ENCODE data around the gene GRID1.

The GRID1 gene

GRCh38 chr10:86047588-86047987 lies 319.0 kb downstream of the GRID1 start (continued):
- no peak for TF ChIP-seq ZNF521 (tag by site-specific recombination; IDR thresholded peaks at IDR 0.05)
- no peak for TF ChIP-seq ZNF266 (tag by site-specific recombination; IDR thresholded peaks at IDR 0.05; ENCODE audit: low read depth)
- no peak for TF ChIP-seq ZNF37A (tag by site-specific recombination; IDR thresholded peaks at IDR 0.05)
- no peak for TF ChIP-seq ZFP41 (tag by site-specific recombination; IDR thresholded peaks at IDR 0.05; ENCODE audit: borderline replicate concordance)

- Histone ChIP-seq H3K36me3 (ENCODE audit: control insufficient read depth in 2 of 2, insufficient read depth in 1 of 2, low read length in 2 of 2) (no peaks in the 10 kb centered on the region), H3K27ac (ENCODE audit: extremely low read depth, low read depth, low read length) (no peak overlapping the region), H3K4me3 (ENCODE audit: low read depth, low read length) (no peak overlapping the region), H3K4me1 (ENCODE audit: control insufficient read depth, insufficient read depth, low read length) (no peaks in the 10 kb centered on the region), H3K9me3 (ENCODE audit: control insufficient read depth, insufficient read depth, low read depth, low read length) (no peaks in the 10 kb centered on the region)
- ChIA-PET POLR2A (no interaction called here), CTCF (interaction anchor here (0.7 kb wide), 1 partner anchor 13 kb away, joined by 4 read pairs; no protein-coding TSS in a partner anchor)
- TF ChIP-seq YY1 (tag by site-specific recombination; IDR thresholded peaks at IDR 0.05) = no peak
- no peak for TF ChIP-seq ZNF426 (tag by site-specific recombination; IDR thresholded peaks at IDR 0.05)
- TF ChIP-seq ZBTB1 (tag by site-specific recombination; IDR thresholded peaks at IDR 0.05) = no peak
- no peak for TF ChIP-seq ZNF341 (tag by site-specific recombination; IDR thresholded peaks at IDR 0.05; ENCODE audit: low read depth)
- no peak for TF ChIP-seq ZNF549 (tag by site-specific recombination; IDR thresholded peaks at IDR 0.05)
- no peak for TF ChIP-seq ZNF707 (tag by site-specific recombination; IDR thresholded peaks at IDR 0.05)
- no peak for TF ChIP-seq ZNF626 (tag by site-specific recombination; IDR thresholded peaks at IDR 0.05)
- TF ChIP-seq SCRT1 (tag by site-specific recombination; IDR thresholded peaks at IDR 0.05; ENCODE audit: borderline replicate concordance) = peak; percentile 65; the same call in 1 of the 2 replicates
- TF ChIP-seq ZNF214 (tag by site-specific recombination; IDR thresholded peaks at IDR 0.05; ENCODE audit: borderline replicate concordance) = no peak
- TF ChIP-seq SCRT2 (tag by site-specific recombination; IDR thresholded peaks at IDR 0.05) = peak; percentile 92
- TF ChIP-seq ZNF169 (tag by site-specific recombination; IDR thresholded peaks at IDR 0.05) = no peak
Observed at GRCh38 chr10:86046845-86047460, 319.6 kb downstream of the GRID1 start.

- CTCF ChIA-PET = interaction anchor here (0.7 kb wide), 1 partner anchor 12 kb away, joined by 4 read pairs; no protein-coding TSS in a partner anchor
- Histone ChIP-seq H3K36me3 (ENCODE audit: control insufficient read depth in 2 of 2, insufficient read depth in 1 of 2, low read length in 2 of 2) (no peaks in the 10 kb centered on the region), H3K4me3 (ENCODE audit: low read depth, low read length) (no peak overlapping the region), H3K9me3 (ENCODE audit: control insufficient read depth, insufficient read depth, low read depth, low read length) (no peaks in the 10 kb centered on the region), H3K27ac (ENCODE audit: extremely low read depth, low read depth, low read length) (no peak overlapping the region), H3K4me1 (ENCODE audit: control insufficient read depth, insufficient read depth, low read length) (no peaks in the 10 kb centered on the region)
- TF ChIP-seq ZNF169 (tag by site-specific recombination; IDR thresholded peaks at IDR 0.05) (no peak), ZNF266 (tag by site-specific recombination; IDR thresholded peaks at IDR 0.05; ENCODE audit: low read depth) (no peak), ZNF114 (tag by site-specific recombination; IDR thresholded peaks at IDR 0.05) (no peak), ZNF791 (tag by site-specific recombination; IDR thresholded peaks at IDR 0.05) (no peak), ZNF830 (tag by site-specific recombination; IDR thresholded peaks at IDR 0.05; ENCODE audit: low read depth) (no peak), ZNF704 (tag by site-specific recombination; IDR thresholded peaks at IDR 0.05) (no peak), TCF7L2 (IDR thresholded peaks at IDR 0.05; ENCODE audit: borderline replicate concordance, low read depth, low read length) (no peak), ZNF280C (tag by site-specific recombination; IDR thresholded peaks at IDR 0.05) (no peak), SALL2 (tag by site-specific recombination; IDR thresholded peaks at IDR 0.05; ENCODE audit: borderline replicate concordance) (no peak), ZBTB49 (tag by site-specific recombination; IDR thresholded peaks at IDR 0.05; ENCODE audit: low read depth) (no peak), ZIC2 (tag by site-specific recombination; IDR thresholded peaks at IDR 0.05) (no peak), KLF1 (tag by site-specific recombination; IDR thresholded peaks at IDR 0.05) (no peak), ZNF302 (tag by site-specific recombination; IDR thresholded peaks at IDR 0.05; ENCODE audit: low read depth) (no peak), ZNF623 (tag by site-specific recombination; IDR thresholded peaks at IDR 0.05) (no peak), ZNF48 (tag by site-specific recombination; IDR thresholded peaks at IDR 0.05) (no peak), ZNF558 (tag by site-specific recombination; IDR thresholded peaks at IDR 0.05) (no peak)
- POLR2A ChIA-PET = no interaction called here
Observed at GRCh38 chr10:86045896-86046295, 320.7 kb downstream of the GRID1 start.
